GM19351 (cell line): ENCODE results near the gene NFASC.

ENCODE experiments used
- ATAC-seq: cut with Tn5 transposase; IDR thresholded peaks from one replicate; pipeline ENCODE4 v1.9.1; 2021; ENCODE audit warnings: mild to moderate bottlenecking, moderate library complexity; ENCODE audit not compliant: unreplicated experiment

Gene NFASC

DNA sequence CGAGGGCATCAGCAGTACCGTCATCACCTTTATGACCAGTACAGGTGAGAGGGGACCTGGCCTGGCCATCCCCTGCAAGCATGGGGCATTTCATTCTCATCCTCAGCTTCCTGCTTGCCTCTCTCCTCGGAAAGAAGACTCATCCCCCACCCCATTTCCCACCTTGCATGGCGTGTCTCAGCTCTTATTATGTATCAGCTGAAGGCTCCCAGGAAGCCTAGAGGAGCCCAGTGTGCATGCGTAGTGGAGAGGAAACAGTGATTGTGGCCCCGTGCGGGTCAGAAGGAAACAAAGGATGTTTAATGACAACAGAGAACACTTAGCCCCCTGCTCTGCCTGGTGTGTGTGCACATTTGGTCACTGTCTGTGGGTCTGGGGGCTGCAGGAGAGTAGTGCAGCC lies 132.0 kb downstream of the NFASC start:
- no peak for ATAC-seq

DNA sequence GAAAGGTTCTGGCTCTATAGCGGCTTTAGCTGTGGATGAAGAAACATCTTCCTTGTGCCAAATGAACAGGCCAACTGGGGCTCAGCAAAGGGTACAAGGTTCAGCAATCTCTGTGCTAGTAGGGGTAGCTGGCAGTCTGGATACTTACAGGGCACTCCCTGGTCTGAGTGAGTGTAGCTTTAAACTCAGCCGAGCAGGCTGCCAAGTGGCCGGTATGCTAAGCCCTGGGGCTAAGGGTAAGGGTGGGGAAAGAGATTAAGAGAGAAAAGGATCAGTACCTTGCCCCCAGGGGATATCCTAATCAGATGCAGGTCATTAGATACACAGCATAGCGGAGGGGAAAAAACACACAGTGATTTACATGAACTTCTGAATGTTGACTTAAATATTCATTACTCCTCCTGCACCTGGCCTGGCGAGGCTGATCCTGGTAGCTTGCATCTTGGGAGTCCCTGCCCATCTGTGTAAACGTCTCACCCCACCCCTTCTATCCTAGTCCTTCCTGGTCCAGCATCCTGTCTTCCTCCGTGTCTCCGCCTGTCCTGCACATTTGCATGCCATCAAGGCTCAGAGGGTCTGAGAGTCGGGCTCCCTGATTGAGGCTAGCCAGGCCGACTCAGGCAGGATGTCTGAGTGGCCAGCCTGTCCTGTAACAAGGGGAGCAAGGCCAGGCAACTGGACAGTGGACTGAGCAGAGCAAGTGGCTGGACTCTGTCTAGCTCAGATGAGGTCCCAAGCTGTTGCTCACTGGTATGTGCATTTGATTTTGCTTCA lies 132.9 kb downstream of the NFASC start:
- ATAC-seq: no peak

DNA sequence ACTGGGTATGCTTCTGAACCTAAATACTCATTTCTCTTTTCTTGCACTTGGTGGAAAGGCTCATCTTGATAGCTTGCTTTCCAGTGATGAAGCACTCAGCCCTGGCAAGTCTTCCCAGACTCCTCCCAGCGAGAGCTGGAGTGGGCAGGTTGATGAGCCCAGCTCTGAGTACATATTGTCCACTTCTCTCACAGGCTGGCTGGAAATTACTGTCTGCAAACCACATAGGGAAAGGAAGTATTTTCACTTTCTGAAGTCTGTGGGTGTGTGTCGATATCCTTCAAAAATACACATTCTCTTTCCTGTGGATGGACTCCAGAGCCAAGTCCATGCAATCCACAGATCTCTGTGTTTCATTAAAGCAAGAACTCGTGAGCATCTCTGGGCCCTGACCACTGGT lies 133.7 kb downstream of the NFASC start:
- ATAC-seq: no peak

DNA sequence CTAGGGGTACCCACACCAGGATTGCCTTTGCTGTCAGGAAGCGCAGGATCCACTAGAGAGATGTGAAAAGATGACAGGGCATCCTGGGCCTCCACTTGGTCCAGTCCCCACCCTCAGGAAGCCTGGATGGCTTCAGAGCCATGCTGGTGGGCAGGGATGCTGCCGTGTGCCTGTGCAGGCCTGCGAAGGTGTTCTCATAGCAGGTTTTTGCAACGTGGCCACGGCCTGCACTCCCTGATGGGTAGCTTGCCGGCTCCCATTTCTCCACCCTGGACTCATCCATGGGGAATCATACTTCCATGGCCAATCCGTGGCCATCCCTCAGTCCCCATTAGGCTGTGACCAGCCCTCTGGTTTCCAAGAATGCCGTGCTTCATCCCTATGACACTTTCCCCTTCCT lies 138.2 kb downstream of the NFASC start:
- ATAC-seq: no peak

DNA sequence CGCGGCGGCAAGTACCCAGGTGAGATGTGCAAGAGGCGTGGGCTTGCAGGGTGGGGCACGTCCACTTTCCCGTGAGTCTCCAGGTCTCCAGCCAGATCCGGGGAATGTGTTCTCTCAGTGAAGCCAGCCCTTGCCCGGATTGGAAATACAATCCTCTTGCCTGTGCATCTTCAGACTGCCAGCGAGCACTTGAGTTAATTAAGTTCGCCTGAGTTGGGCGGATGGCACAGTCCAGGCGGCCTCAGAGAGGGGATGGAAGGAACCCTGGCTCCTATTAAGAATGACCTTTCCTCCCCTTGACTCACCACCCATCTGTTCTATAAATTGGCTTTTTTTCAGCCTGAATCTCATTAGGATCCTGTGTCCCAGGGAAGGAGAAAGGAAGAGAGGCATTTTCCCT lies 139.0 kb downstream of the NFASC start:
- no peak for ATAC-seq

DNA sequence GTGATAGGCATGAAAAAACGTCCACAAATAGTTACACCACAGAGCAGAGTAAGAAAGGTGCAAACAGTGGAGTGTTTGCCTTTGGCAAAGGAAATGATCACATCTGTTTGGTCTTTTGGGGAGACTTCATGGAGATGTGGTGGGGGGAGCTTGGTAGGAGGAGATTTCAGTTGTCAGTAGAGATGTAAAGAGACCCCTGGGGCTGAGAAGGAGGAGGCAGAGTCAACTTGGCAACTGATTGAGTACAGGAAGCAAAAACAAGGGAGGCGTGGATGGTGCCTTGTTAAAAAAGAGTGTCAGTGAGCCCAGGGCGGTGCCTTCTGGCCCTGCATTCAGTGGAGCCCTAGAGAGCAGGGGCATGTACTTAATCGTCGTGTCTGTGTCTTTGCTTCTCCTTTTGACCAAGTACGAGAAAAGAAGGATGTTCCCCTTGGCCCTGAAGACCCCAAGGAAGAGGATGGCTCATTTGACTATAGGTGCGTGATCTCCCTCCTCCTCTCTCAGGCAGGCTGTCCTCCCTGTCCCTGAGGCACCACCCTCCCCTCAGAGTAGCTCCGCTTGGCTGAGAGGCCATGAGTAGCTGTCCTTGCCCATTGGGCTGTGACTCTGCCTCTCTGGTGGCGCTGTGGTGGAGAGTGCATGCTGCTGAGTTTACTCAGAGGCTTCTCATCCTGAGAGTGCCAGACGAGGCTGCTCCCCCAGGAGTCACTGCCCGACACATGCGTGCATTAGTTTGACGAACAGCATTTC lies 141.9 kb downstream of the NFASC start:
- no peak for ATAC-seq

DNA sequence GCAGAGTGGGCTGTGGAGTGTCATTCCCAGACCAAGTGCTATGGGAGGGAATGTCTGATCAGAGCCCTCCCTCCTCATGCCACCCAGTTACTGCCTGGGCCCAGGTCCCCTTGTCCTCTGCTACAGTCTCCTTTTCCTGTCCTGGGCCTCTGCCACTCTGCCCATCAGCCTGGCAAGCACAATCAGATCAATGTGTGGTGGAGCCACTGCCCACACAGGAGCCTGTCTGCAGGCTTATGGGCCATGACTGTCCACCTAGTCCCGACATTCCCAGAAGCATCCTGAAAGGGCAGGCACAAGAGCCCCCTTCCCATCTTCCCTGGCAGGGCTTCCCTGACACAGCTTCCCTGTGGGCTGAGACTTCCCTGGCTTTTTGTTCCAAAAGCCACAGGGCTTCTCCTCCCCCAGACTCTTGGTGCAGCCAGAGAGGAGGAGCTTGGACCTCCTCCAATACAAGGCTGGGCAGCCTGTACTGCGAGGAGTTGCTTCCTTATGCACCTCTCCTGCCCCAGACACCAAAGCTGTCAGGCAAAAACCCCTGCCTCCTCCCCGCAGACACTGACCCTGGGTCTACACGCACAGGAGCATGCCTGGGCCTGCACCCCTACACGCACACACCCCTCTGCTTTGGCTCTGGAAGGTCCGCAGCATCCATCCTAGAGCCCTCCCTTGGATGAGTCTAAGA lies 143.2 kb downstream of the NFASC start:
- no peak for ATAC-seq

DNA sequence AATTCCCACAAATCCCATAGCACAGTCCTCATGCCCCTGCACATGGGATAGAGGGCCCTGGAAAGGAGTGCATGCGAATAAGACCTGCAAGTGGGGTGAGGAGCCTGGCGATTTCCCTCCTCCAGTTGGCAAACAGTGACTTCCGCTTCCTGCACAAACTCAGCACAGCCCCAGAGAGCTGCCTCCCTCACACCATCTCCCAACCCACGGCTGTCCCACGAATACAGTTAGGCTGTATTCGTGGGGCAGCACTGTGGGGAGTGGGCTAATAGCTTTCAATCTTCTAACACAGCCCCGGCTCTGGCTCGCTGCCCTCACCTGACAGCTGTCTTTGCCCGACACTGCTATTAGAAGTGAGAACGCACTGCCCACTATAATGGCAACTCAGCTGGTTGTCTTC lies 144.1 kb downstream of the NFASC start:
- ATAC-seq: no peak

DNA sequence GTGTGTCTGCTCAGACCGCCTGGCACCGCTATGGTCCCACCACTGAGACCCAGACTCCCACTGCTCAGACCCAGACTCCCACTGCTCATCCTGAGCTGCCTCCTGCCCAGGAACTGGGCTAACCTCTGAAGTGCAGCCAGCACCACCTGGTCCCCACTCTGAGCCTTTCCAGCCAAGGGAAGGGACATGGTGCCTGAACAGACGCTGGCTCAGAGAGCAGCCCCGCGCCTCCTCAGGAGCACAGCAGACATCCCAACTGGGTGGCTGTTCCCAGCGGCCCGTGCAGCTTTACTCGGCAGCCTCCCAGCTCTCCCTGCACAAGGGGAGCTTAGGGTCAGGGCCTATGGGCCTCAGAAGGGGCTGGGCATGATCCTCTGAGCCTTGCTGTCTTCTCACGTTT lies 144.6 kb downstream of the NFASC start:
- no peak for ATAC-seq

DNA sequence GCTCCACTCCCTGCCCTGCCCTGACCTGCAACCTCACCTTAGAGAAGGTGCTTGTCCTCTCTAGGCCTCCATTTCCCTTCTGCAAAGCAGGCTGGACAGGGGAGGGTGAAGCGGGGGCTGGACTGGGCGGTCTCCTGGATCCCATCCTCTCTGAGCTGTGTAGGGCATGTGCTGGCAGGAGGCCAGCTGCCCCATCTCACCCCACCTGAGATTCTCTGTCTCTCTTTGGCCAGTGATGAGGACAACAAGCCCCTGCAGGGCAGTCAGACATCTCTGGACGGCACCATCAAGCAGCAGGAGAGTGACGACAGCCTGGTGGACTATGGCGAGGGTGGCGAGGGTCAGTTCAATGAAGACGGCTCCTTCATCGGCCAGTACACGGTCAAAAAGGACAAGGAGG lies 145.4 kb downstream of the NFASC start:
- ATAC-seq: no peak

DNA sequence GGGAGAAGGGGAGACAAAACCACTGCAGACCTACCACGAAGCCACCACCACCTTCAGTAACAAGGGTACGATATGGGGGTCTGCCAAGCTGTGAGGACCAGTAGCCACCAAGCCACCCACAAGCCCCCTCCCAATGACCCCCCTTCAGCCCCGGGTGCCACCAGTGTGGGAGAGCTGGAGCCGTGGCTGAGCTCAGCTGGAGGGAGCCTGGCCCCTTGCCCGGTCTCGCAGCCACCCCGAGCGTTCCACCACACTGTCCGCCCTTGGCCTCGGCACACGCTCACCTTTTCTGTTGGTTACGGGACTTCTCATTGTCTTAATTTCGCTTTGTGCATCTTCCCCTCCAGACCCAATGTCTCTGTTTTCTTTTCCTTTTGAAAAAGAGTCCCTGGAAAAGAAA lies 145.9 kb downstream of the NFASC start:
- no peak for ATAC-seq

DNA sequence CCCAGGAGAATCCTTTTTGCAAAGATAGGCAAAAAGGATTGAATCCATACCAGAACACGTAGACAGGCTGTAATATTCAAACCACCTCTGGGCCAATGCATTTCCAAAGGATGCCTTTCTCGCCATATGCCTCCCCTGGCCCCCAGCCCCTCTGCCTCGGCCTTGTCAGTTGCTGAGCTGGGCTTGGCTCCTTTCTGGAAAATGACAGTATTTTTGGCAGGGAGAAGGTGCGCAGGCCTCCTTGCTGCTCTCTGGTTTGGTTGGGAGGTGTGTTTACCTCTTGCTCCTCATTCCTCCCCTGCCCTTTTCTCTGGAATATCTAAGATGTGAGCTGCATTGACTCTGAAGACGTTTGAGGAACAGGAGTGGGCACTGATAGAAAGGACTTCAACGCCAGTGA lies 146.3 kb downstream of the NFASC start:
- no peak for ATAC-seq

DNA sequence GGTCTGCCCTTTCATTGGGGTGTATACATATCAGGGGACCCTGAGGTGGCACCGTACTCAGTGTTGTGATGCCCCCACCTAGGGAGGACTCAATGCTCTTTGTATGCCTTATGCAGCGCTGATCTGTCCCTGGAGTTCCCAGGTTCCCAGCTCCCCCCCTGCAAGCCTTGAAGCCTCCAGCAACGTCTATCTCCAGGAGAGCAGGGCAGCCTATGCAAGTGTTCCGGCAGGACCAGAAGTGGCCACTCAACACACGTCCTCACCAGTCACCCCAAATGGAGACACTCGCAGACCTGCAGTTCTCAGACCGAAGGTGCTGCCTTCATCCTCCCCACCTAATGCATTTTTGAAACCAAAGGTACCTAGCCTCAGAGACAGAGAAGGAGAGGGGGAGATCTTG lies 147.1 kb downstream of the NFASC start:
- no peak for ATAC-seq

DNA sequence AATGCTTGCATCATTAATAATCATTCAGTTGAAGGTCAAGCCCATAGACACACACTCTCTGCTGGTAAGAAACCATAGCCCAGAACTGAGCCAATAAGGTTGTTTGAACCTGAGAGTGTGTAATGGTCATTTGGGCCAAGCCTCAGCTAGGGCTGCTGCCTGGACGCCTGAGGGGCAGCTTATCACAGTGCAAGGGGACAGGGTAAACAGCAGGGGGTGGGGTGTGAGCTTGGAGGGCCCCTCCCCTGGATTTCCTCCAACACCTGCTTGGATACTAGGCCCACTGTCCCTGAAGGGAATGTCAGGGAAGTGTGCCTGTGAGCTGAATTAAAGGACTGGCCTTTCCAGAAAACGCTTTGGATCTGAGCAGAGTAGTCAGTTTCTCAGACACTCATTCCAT lies 147.7 kb downstream of the NFASC start:
- ATAC-seq: no peak

DNA sequence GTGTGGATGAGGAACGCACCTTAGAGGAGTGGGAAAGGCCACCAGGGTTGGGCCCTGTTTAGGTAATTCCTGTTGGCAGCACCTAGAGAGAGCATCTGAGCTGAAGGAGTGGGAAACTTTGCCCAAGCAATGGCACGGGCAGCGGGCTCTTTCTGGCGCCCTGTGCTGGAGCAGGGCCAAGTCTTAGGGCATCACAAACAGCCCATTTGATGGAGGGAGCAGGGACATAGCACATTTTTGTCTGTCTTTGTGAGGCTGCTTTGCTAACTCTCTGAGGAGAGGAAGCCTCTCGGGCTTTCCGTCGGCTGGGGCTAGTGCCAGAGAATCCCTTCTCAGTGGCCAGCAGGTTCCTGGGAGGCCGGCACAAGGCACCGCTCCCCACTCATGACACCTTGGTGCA lies 149.8 kb downstream of the NFASC start:
- no peak for ATAC-seq

DNA sequence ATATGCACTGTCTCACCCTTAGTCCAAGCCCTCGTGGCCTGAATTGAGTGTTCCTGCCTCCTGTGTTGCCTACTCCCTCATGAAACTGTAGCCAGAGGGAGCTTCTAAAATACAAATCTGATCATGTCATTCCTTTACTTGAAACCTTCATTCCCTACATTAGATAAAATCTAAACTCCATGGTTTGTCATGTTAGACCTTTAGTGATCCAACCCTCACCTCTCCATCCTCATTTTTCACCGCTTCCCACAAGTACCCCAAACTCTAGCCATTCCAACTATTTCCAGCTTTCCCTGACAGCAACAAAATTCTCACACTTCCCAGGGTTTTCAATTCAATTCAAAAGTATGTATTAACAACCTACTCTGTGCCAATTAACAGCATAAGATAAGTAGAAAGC lies 154.0 kb downstream of the NFASC start:
- ATAC-seq: no peak

DNA sequence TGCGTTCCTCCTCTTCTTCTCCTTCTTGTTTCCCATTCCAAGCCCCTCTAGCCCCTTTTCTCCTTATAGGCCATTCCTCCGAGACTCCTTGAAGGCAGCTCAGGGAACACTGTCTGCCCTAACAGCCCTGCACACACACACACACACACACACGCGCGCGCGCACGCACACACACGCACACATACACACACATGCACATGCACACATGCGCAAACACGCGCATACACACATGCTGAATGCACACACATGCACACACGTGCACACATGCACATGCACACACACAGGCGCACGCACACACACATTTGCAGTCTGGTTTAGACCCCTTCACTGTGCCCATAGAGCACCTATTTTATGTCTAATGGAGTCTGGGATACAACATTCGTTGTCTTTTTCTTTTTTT lies 154.6 kb downstream of the NFASC start:
- ATAC-seq: no peak

DNA sequence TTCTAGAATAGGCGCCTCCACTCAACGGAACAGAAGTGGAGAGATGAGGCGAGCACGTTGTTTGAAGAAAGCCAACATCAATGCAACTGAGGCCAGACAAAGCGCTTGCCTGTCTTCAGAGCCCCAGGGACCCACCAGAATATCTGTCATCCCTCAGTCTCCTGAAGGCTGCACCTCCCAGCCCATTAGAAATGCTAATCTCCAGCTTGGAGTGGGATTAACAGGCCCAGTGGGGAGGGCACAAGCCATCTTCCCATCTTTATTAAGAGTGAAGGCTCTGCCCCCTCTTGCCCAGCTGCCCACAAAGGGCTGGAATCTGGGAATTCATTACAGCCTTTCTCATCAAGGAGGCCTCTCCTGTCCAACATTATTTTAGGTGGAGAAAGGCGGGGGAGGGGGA lies 155.5 kb downstream of the NFASC start:
- ATAC-seq: no peak

DNA sequence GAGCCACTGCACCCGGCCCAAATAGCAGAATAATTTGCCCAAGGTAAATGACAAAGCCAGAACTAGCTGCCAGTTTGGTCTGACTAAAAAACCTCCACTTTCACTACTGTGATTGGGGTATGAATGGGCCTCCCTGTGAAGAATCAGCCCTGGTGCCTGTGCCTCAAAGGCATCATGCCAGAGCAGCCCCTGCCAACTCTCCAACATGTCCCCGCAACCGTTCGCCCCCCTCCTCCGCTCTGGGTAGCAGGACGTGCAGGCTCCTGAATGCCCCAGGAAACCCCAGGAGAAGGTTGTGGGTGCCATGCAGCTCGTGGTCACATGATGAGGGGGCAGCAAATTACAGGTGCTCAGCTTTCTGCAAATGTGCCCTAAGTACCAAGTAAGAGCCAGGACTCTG lies 157.7 kb downstream of the NFASC start:
- ATAC-seq: no peak

DNA sequence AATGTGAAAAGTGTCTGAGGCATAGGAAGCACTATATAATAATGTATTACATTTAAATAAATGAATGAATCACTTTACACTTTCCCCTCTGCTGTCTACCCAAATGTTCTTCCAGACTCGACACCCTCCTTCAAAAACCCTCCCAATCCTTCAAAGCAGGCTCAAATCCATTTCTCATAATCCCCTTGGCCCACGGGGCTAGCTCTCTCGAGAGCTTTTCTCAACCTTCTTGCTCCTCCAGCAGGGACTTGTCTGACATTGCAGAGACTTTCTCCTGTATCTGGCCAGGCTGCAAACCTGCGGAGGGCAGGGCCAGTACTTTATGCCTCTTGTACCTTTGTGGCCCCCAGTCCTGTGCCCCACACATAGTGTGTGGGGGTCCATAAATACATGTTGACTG lies 158.3 kb downstream of the NFASC start:
- no peak for ATAC-seq

DNA sequence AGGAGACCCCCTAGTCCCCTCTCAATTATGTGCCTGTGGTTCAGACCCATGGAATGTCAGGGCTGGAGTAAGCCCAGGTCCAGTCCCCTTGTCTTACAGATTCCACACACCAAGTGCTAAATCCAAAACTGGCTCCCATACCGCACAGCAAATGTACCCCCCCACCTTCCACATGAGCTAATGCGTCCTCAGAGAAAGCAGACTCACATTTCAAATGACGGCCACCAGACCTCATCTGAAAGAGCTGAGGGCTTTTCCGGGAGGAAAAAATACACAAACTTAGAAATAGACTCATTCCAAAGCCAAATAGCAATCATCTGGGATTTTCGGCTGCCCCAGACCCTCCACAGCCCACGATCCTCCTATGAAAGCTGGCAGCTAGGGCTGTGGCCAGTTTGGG lies 159.6 kb downstream of the NFASC start:
- ATAC-seq: no peak

DNA sequence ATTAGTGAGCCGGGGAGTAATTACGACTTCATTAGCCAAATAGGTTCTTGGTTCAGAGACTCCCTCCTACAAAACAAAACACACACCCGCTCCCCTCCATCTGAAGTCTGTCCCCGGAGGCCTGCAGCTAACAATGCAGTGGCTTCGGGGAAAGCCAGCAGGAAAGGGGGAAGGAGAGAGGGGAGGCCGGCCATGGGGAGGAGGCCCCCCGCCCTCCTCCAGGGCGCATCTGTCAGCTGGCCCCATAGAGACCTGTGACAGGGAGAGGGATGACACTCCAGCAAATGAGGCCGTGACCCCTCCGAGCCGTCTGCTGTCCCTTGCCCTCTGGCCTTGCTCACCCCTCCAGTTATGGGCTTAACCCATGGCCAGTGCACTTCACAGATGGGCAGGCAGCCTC lies 160.2 kb downstream of the NFASC start:
- ATAC-seq: no peak
